SU-DHL-6 (cell line): ENCODE data around the gene ACTA1.

Experiments used
- H2AFZ ChIP-seq: fragments of 200-600 bp; sonication (generic); 2 replicates; pipeline ENCODE4 v1.6.1; 2014; ENCODE audit warnings: low read depth, mild to moderate bottlenecking, moderate library complexity, mixed read lengths, antibody characterized with exemption, low read length; ENCODE audit not compliant: severe bottlenecking
- H3F3A ChIP-seq: fragments of 200-600 bp; shearing (Covaris generic); 2 replicates; pipeline ENCODE4 v1.6.0; 2016; ENCODE audit warnings: antibody characterized with exemption, mild to moderate bottlenecking; ENCODE audit not compliant: insufficient read depth
- H3K27ac ChIP-seq: fragments of 200-600 bp; sonication (generic); 2 replicates; pipeline ENCODE4 v1.5.1; 2016; ENCODE audit warnings: low read depth, mild to moderate bottlenecking, low read length, moderate library complexity, mixed read lengths
- H3K27me3 ChIP-seq: fragments of 200-600 bp; sonication (generic), shearing (Covaris generic); 2 replicates; pipeline ENCODE4 v1.6.0; 2014; ENCODE audit warnings: mild to moderate bottlenecking, low read length
- H3K36me3 ChIP-seq: fragments of 200-600 bp; sonication (generic); 2 replicates; pipeline ENCODE4 v1.6.1; 2014; ENCODE audit warnings: mild to moderate bottlenecking, low read length, mixed read lengths
- H3K4me2 ChIP-seq: fragments of 300-600, 200-600 bp; shearing (Covaris generic), sonication (generic); 2 replicates; pipeline ENCODE4 v1.6.0; 2014; ENCODE audit warnings: low read length, low read depth, mild to moderate bottlenecking; ENCODE audit not compliant: poor library complexity, severe bottlenecking
- H3K4me3 ChIP-seq: fragments of 200-600 bp; sonication (generic); 2 replicates; pipeline ENCODE4 v1.5.1; 2014; ENCODE audit warnings: antibody characterized with exemption, low read length, mild to moderate bottlenecking, mixed read lengths; ENCODE audit not compliant: insufficient read depth, poor library complexity, severe bottlenecking
- H3K79me2 ChIP-seq: fragments of 200-600 bp; sonication (generic); 2 replicates; pipeline ENCODE4 v1.6.1; 2014; ENCODE audit warnings: mild to moderate bottlenecking, low read length, moderate library complexity; ENCODE audit not compliant: insufficient read depth
- H3K9ac ChIP-seq: fragments of 200-600 bp; sonication (generic); 2 replicates; pipeline ENCODE4 v1.7.0; 2014; ENCODE audit warnings: mild to moderate bottlenecking, low read length
- H3K9me2 ChIP-seq: fragments of 200-600 bp; sonication (generic); replicated peaks from 2 replicates; pipeline ENCODE4 v1.6.1; 2014; ENCODE audit warnings: low read length; ENCODE audit not compliant: insufficient read depth
- H3K9me3 ChIP-seq: fragments of 200-600 bp; sonication (generic); 2 replicates; pipeline ENCODE4 v1.6.1; 2014; ENCODE audit warnings: low read length, mixed read lengths; ENCODE audit not compliant: insufficient read depth
- H4K20me1 ChIP-seq: fragments of 200-600 bp; sonication (generic); 2 replicates; pipeline ENCODE4 v1.6.1; 2014; ENCODE audit warnings: low read depth, mild to moderate bottlenecking, antibody characterized with exemption, low read length, moderate library complexity, mixed read lengths
- CTCF ChIP-seq: fragments of 200-600 bp; sonication (generic); IDR thresholded peaks from one replicate; pipeline ENCODE4 v1.5.1; 2017; ENCODE audit warnings: antibody characterized with exemption, mild to moderate bottlenecking, low read length, moderate library complexity; ENCODE audit not compliant: insufficient read depth, poor library complexity, severe bottlenecking
- EZH2phosphoT487 ChIP-seq: fragments of 200-600 bp; sonication (generic), shearing (Covaris generic); conservative IDR thresholded peaks from 2 replicates; pipeline ENCODE4 v1.6.1; 2018; ENCODE audit warnings: mild to moderate bottlenecking, antibody characterized with exemption, low read length, moderate library complexity, mixed read lengths

Gene ACTA1

GRCh38 chr1:229383188-229383587, 50.7 kb downstream of the ACTA1 start:
- no peak overlapping the region for H3K9ac ChIP-seq
- no peak overlapping the region for H3K4me3 ChIP-seq
- H3K9me2 ChIP-seq, result no peaks in the 10 kb centered on the region
- TF ChIP-seq CTCF, result no peak
- no peak for TF ChIP-seq EZH2phosphoT487
- H3K27me3 ChIP-seq, result no peaks in the 10 kb centered on the region
- no peak overlapping the region for H3K27ac ChIP-seq
- H3K36me3 ChIP-seq, result no peaks in the 10 kb centered on the region
- H4K20me1 ChIP-seq, result no peaks in the 10 kb centered on the region
- no peak overlapping the region for H3K4me2 ChIP-seq
- no peaks in the 10 kb centered on the region for H3K9me3 ChIP-seq
- H2AFZ ChIP-seq, result no peak overlapping the region
- H3K79me2 ChIP-seq, result no peaks in the 10 kb centered on the region
- no peaks in the 10 kb centered on the region for H3F3A ChIP-seq
